HG02885 (cell line): Measurements from ENCODE around the gene TRUB2.
"Not testable (repeated sequence)": the region's sequence is repeated elsewhere in the genome, so short reads cannot be mapped to it uniquely, and the experiment has no call there.

Experiments
- ATAC-seq: cut with Tn5 transposase; IDR thresholded peaks from one replicate; pipeline ENCODE4 v1.9.1; 2021; ENCODE audit warnings: mild to moderate bottlenecking; ENCODE audit not compliant: unreplicated experiment, poor library complexity

TRUB2 gene

GRCh38 chr9:128342971-128343680, 20.9 kb upstream of the TRUB2 start:
- no peak for ATAC-seq

- no peak for ATAC-seq
Measured at GRCh38 chr9:128341435-128341849, 19.2 kb upstream of the TRUB2 start.

GRCh38 chr9:128340691-128341434, 18.6 kb upstream of the TRUB2 start:
- peak; percentile 30 for ATAC-seq

GRCh38 chr9:128339761-128340690, 17.8 kb upstream of the TRUB2 start, which contains the start of gene SLC27A4:
Gene SLC27A4, plus strand, starts transcription at chr9:128340527. Its CDS starts 2,606 bp downstream, at chr9:128343133.
- peak; percentile 86 for ATAC-seq

GRCh38 chr9:128338852-128339614, 16.8 kb upstream of the TRUB2 start:
- ATAC-seq = not testable (repeated sequence)

GRCh38 chr9:128337936-128338335, 15.7 kb upstream of the TRUB2 start:
- no peak for ATAC-seq

- no peak for ATAC-seq
Measured at GRCh38 chr9:128335914-128336313, 13.7 kb upstream of the TRUB2 start.

GRCh38 chr9:128335161-128335560, 12.9 kb upstream of the TRUB2 start:
- ATAC-seq = no peak

- no peak for ATAC-seq
Measured at GRCh38 chr9:128333451-128333869, 11.2 kb upstream of the TRUB2 start.

GRCh38 chr9:128325629-128326028, 3.4 kb upstream of the TRUB2 start:
- ATAC-seq = no peak

GRCh38 chr9:128324401-128324800, 2.2 kb upstream of the TRUB2 start:
- no peak for ATAC-seq

- no peak for ATAC-seq
Measured at GRCh38 chr9:128323791-128324190, 1.5 kb upstream of the TRUB2 start.

- no peak for ATAC-seq
Measured at GRCh38 chr9:128323212-128323730, 1.0 kb upstream of the TRUB2 start.

GRCh38 chr9:128321879-128322403, 306 bp downstream of the TRUB2 start:
- ATAC-seq = peak; percentile 22

- no peak for ATAC-seq
Measured at GRCh38 chr9:128321343-128321742, 904 bp downstream of the TRUB2 start.

GRCh38 chr9:128317629-128318028, 4.6 kb downstream of the TRUB2 start:
- ATAC-seq = no peak

GRCh38 chr9:128316421-128316820, 5.8 kb downstream of the TRUB2 start:
- no peak for ATAC-seq

- ATAC-seq = no peak
Measured at GRCh38 chr9:128314697-128315096, 7.5 kb downstream of the TRUB2 start.

GRCh38 chr9:128310461-128310860, 11.8 kb downstream of the TRUB2 start:
- ATAC-seq = no peak
